ENCODE results near the gene BBIP1.

The BBIP1 gene

DNA sequence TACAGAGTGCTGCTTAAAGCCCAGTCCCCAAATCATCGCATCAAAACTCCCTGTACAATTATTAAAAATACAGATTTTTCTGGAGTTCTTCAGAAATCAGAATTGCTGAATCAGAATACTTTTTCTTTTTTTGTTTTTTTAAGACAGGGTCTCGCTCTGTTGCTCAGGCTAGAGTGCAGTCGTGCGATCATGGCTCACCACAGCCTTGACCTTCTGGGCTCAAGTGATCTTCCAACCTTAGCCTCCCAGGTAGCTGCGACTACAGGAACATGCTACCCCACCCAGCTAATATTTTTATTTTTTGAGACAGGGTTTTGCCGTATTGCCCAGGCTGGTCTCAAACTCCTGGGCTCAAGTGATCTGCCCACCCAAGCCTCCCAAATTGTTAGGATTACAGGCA, 3.9 kb downstream of the BBIP1 start:
- Mint-ChIP-seq H3K4me1 (peaks cover 17% of the 10 kb centered on the region), H3K27ac (no peak overlapping the region), H3K36me3 (peaks cover 6% of the 10 kb centered on the region)

DNA sequence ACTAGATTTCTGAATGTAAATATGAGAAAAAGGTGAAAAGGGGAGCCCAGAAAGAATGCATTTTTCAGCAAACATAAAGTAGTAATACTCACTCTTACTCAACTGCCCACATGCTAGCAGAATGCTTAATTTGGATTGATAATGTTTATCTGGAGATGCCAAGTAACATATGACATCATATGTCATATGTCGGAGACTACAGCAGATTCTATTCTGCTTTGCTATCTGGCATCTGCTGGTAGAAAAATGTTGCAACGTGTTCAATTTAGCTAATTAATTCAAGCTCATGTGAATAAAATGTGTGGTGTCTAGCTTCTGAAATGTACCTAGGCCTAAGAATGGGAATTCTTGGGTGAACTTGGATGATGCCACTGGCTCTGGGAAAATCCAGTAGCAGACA, 4.5 kb downstream of the BBIP1 start:
- H3K4me1 Mint-ChIP-seq: peaks cover 17% of the 10 kb centered on the region
- ATAC-seq (ENCODE audit: low read depth) (no peak), DNase-seq (ENCODE audit: low spot score in 2 of 2) (no peak)
- peaks cover 6% of the 10 kb centered on the region for H3K36me3 Mint-ChIP-seq
- no peak overlapping the region for H3K4me3 Mint-ChIP-seq
- no peak overlapping the region for H3K27ac Mint-ChIP-seq
- no peaks in the 10 kb centered on the region for H3K27me3 Mint-ChIP-seq
- H3K9me3 Mint-ChIP-seq: no peaks in the 10 kb centered on the region

More for the DNA sequence above, 3.9 kb downstream of the BBIP1 start:
- no peaks in the 10 kb centered on the region for H3K9me3 Mint-ChIP-seq
- H3K4me3 Mint-ChIP-seq: no peak overlapping the region
- no peaks in the 10 kb centered on the region for H3K27me3 Mint-ChIP-seq
- ATAC-seq (ENCODE audit: low read depth) (no peak), DNase-seq (ENCODE audit: low spot score in 2 of 2) (no peak)

DNA sequence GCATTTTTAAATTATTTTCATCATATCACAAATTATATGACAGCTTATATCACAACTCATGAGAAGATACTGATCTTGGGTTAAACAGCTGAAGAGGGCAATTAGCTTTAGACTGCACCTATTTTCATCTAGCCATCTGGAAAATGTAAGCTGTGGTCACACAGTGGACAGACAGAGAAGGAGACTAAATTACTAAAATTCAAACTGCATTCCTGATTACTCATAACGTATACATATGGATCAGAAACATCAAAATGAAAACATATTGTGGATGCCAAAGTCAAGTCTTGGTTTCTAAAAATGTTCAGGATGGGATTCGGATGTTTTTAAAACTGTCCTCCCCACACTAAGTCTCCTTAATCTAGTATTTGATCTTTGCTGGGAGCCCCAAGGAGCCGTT, 6.6 kb downstream of the BBIP1 start:
- H3K4me1 Mint-ChIP-seq: peaks cover 12% of the 10 kb centered on the region
- no peak overlapping the region for H3K27ac Mint-ChIP-seq
- H3K36me3 Mint-ChIP-seq: peaks cover 6% of the 10 kb centered on the region
- H3K4me3 Mint-ChIP-seq: no peak overlapping the region
- no peaks in the 10 kb centered on the region for H3K9me3 Mint-ChIP-seq
- ATAC-seq (ENCODE audit: low read depth) (no peak), DNase-seq (ENCODE audit: low spot score in 2 of 2) (no peak)
- H3K27me3 Mint-ChIP-seq: no peaks in the 10 kb centered on the region

DNA sequence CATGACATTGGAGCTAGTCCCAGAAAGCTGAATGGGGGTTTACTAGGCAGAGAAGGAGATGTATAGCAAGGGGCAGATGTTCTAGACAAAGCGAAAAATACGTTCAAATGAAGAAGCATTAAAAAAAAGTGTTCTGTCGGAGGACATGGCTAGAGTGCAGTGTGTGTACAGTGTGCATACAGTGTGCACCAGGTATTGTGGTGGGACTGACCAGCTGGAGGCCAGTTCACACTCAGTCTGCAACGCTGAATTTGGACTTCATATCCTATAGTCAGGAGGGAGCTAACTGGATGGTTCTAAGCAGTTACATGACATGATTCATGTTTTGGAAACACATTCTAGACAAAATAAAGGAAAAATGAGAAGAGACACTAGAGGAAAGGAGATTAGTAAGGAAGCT, 8.8 kb downstream of the BBIP1 start:
- no peak for DNase-seq (ENCODE audit: low spot score in 2 of 2)
- ATAC-seq (ENCODE audit: low read depth): no peak
- no peaks in the 10 kb centered on the region for H3K9me3 Mint-ChIP-seq
- no peak overlapping the region for H3K27ac Mint-ChIP-seq
- H3K4me1 Mint-ChIP-seq: peaks cover 8% of the 10 kb centered on the region
- H3K4me3 Mint-ChIP-seq: no peak overlapping the region
- peaks cover 6% of the 10 kb centered on the region for H3K36me3 Mint-ChIP-seq
- no peaks in the 10 kb centered on the region for H3K27me3 Mint-ChIP-seq

DNA sequence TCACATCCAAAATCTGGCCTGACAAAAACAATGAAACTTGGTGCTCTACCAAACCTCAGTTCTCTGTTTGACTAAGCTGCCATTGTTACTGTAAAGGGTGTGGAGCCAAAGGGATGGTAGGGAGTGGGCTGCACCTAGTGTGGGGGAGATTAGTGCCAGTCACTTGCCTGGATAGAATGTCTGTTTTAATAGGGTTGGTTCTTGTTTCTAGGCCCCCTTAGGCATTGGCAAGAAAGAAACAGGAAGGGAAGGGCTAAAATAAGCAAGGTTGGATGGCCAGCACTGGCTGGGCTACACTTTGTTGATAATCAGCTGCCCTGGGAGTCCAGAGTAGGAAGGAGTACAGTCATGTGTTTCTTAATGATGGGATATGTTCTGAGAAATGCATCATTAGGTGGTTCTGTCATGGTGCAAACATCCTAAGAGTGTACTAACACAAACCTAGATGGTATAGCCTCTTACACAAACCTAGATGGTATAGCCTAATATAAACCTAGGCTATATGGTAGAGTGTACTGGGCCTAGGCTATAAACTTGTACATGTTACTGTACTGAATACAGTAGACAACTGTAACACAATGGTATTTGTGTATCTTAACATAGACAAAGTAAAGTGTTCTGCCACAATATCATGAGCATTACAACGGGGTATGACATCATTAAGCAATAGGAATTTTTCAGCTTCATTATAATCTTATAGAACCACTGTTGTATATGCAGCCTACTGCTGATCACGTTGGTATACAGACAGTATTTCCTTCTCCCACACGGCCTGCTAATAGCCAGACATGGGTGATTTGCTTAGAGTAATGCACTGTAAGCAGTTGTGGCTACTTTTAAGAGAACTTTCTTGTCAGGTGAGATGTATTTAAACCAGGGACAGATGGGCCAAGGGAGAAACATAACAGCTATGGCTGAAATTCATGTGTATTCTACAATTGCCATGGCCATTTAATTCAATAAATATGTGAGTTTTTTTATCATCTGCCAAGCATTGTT, 15.4 kb downstream of the BBIP1 start:
- Mint-ChIP-seq H3K4me3 (no peak overlapping the region), H3K36me3 (peaks cover 8% of the 10 kb centered on the region), H3K9me3 (no peaks in the 10 kb centered on the region), H3K4me1 (peaks cover 13% of the 10 kb centered on the region), H3K27ac (peak overlapping the region; percentile 40), H3K27me3 (no peaks in the 10 kb centered on the region)
- ATAC-seq (ENCODE audit: low read depth): no peak
- DNase-seq (ENCODE audit: low spot score in 2 of 2): no peak

DNA sequence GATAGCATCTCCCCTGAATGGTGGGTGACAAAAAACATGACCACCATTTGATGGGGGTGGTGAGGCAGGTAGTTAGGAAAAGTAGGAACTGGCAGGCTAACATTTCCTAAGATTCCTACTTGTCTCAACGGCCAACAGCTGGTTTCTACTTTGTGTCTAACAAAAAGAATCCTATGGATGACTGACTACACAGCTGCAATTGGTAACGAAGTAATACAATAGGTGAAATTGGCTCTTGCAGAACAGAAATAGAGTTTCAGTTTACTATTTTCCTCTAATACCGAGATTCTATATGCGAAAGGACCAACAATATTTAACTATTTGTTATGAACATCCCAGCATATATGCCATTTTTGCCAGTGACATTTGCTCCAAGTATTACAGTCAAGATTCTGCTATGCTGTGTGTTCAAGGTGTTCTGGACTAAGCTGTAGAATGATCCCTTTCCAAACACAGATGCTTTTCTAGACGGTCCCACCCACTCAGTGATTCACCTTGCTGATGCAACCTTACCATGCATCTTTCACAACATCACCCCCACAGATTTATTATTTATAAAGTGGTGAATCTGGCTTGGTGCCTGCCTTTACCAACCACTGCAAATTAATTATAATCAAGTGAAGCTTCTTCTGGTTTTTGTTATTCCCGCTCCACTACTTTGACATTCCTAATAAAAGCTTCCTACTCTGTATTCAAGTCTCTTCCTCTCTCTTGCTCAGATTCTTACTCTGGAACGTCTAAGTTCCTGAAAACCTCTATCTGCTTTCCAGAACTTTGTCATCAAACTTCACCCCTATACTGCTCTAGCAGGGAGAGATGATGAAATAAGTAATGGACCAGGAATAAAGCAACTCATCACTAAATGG, 16.8 kb downstream of the BBIP1 start:
- DNase-seq (ENCODE audit: low spot score in 2 of 2): no peak
- peaks cover 12% of the 10 kb centered on the region for H3K4me1 Mint-ChIP-seq
- ATAC-seq (ENCODE audit: low read depth): no peak
- no peaks in the 10 kb centered on the region for H3K27me3 Mint-ChIP-seq
- H3K27ac Mint-ChIP-seq: peak overlapping the region; percentile 40
- H3K36me3 Mint-ChIP-seq: peaks cover 8% of the 10 kb centered on the region
- H3K4me3 Mint-ChIP-seq: no peak overlapping the region
- no peaks in the 10 kb centered on the region for H3K9me3 Mint-ChIP-seq

DNA sequence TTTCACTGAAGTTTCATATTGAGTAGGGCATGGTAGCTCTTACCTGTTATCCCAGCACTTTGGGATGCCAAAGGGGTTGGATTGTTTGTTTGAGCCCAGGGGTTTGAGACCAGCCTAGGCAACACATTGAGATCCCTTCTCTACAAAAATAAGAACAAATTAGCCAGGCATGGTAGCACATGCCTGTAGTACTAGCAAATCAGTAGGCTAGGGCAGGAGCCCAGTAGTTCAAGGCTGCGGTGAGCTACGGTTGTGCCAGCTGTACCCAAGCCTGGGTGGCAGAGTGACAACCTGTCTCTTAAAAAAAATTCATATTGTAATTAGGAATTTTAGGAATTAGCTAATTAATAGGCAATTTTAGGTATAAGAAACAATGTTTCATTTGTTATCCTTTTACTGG, 18.0 kb downstream of the BBIP1 start:
- no peak overlapping the region for H3K4me3 Mint-ChIP-seq
- no peak overlapping the region for H3K27ac Mint-ChIP-seq
- ATAC-seq (ENCODE audit: low read depth) (no peak), DNase-seq (ENCODE audit: low spot score in 2 of 2) (no peak)
- H3K27me3 Mint-ChIP-seq: no peaks in the 10 kb centered on the region
- H3K36me3 Mint-ChIP-seq: peaks cover 16% of the 10 kb centered on the region
- peaks cover 18% of the 10 kb centered on the region for H3K4me1 Mint-ChIP-seq
- no peaks in the 10 kb centered on the region for H3K9me3 Mint-ChIP-seq

DNA sequence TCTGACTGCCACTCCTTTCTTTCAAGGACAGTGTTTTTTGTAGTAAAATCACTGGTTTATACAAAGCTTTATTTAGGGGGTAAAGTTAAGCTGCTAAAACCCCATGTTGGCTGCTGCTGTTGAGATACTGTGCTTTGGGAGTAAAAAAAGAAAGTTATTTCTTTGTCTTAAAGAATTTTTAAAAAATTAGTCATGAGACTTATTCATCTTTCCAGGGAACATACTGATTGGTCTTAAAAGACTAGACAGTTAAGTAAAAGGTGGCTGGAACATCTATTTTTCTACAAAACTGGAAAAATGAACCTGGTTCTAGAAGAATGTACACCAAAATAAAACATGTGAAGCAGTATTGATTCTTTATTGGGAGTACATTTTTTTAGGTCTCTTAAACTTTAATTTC, 20.6 kb downstream of the BBIP1 start:
- H3K4me1 Mint-ChIP-seq: peaks cover 25% of the 10 kb centered on the region
- H3K4me3 Mint-ChIP-seq: no peak overlapping the region
- no peak overlapping the region for H3K27ac Mint-ChIP-seq
- H3K27me3 Mint-ChIP-seq: no peaks in the 10 kb centered on the region
- DNase-seq (ENCODE audit: low spot score in 2 of 2) (no peak), ATAC-seq (ENCODE audit: low read depth) (no peak)
- peaks cover 24% of the 10 kb centered on the region for H3K36me3 Mint-ChIP-seq
- H3K9me3 Mint-ChIP-seq: no peaks in the 10 kb centered on the region

DNA sequence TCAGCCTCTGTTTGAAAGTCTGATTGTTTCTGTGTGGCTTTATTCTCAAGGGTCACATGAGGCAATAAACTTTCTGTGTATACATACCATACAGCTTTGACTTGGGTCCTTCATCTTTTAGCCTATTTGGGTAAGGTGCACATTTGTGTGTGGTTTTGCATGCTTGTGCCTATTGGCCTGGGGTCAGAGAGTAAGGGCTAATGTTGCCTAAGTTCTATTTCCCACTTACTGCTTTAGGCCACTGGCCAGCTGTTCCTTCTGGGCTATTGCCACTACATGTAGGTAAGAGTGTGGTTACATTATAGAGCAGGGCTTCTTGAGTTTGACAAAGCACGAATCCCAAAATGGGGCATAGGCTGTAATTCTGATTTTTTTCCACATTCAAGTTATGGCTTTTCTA, 21.8 kb downstream of the BBIP1 start:
- Mint-ChIP-seq H3K27ac (no peak overlapping the region), H3K9me3 (no peaks in the 10 kb centered on the region), H3K4me1 (peaks cover 22% of the 10 kb centered on the region), H3K36me3 (peaks cover 22% of the 10 kb centered on the region), H3K4me3 (no peak overlapping the region), H3K27me3 (no peaks in the 10 kb centered on the region)
- DNase-seq (ENCODE audit: low spot score in 2 of 2) (no peak), ATAC-seq (ENCODE audit: low read depth) (no peak)

DNA sequence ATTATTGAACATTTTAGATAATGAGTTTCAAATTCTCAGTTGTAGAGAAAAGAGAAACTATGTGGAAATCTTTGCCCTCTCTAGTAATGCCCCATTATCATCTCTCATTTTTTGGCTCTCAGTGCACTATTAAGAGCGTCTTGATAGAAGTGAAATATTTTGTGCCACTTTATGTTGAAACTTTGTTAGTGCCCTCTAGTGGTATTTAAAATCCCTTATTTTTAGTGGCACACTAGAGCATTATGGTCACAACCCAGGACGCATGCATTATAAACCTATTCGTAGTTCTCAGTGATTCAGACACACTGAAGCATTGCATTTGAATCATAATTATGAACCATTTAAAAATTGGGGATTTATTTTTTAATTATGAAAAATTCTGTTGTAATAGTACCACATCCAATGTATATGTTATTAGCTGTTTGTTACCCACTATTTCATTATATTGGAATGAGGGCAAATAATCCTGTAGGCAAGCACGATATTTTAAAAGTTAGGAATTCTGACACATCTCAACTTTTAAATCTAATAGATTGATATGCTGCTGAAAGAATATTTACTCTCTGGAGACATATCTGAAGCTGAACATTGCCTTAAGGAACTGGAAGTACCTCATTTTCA, 25.3 kb downstream of the BBIP1 start:
- Mint-ChIP-seq H3K4me3 (no peak overlapping the region), H3K27me3 (no peaks in the 10 kb centered on the region), H3K36me3 (peaks cover 31% of the 10 kb centered on the region), H3K4me1 (peaks cover 19% of the 10 kb centered on the region), H3K9me3 (no peaks in the 10 kb centered on the region), H3K27ac (peak overlapping the region; percentile 66)
- peak; percentile 95 for ATAC-seq (ENCODE audit: low read depth)
- peak in 1 of 2 donors; percentile 55 for DNase-seq (ENCODE audit: low spot score in 2 of 2)

DNA sequence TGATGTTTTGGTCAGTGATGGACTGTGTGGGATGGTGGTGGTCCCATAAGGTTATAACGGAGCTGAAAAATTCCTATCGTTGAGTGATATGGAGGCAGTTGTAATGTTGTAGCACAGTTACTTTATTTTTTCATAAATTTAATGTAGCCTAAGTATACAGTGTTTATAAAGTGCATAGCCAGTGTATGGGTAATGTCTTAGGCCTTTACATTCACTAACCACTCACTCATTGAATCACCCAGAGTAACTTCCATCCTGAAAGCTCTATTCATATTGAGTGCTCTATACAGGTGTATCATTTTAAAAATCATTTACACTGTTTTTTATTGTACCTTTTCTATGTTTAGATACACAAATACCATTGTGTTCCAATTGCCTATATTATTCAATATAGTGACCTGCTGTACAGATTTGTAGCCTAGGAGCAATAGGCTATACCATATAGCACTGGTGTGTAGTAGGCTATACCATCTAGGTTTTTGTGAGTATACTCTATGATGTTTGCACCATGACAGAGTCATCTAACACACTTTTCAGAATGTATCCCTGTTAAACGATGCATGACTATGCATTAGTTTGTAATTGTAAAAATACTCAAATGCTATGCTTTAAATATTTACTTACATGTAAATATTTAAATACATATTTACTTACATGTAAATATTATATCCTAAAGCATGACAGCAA, 26.2 kb downstream of the BBIP1 start:
- no peaks in the 10 kb centered on the region for H3K27me3 Mint-ChIP-seq
- H3K36me3 Mint-ChIP-seq: peaks cover 31% of the 10 kb centered on the region
- no peaks in the 10 kb centered on the region for H3K9me3 Mint-ChIP-seq
- DNase-seq (ENCODE audit: low spot score in 2 of 2): no peak
- no peak for ATAC-seq (ENCODE audit: low read depth)
- H3K4me3 Mint-ChIP-seq: no peak overlapping the region
- peaks cover 19% of the 10 kb centered on the region for H3K4me1 Mint-ChIP-seq
- peak overlapping the region; percentile 20 for H3K27ac Mint-ChIP-seq

DNA sequence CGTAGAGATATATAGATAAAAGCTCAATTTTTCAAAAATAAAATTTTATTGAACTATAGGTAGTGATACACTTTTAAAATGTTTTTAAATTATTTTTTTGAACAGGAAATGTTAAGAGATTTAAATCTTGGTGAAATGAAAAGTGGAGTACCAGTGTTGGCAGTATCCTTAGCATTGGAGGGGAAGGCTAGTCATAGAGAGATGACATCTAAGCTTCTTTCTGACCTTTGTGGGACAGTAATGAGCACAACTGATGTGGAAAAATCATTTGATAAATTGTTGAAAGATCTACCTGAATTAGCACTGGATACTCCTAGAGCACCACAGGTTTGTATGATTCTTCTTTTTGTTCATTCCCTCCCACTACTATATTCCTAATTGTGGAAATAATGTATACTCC, 31.4 kb downstream of the BBIP1 start:
- H3K4me3 Mint-ChIP-seq: no peak overlapping the region
- H3K27ac Mint-ChIP-seq: peak overlapping the region; percentile 47
- no peaks in the 10 kb centered on the region for H3K27me3 Mint-ChIP-seq
- ATAC-seq (ENCODE audit: low read depth) (no peak), DNase-seq (ENCODE audit: low spot score in 2 of 2) (no peak)
- H3K36me3 Mint-ChIP-seq: peaks cover 28% of the 10 kb centered on the region
- H3K4me1 Mint-ChIP-seq: peaks cover 13% of the 10 kb centered on the region
- no peaks in the 10 kb centered on the region for H3K9me3 Mint-ChIP-seq

DNA sequence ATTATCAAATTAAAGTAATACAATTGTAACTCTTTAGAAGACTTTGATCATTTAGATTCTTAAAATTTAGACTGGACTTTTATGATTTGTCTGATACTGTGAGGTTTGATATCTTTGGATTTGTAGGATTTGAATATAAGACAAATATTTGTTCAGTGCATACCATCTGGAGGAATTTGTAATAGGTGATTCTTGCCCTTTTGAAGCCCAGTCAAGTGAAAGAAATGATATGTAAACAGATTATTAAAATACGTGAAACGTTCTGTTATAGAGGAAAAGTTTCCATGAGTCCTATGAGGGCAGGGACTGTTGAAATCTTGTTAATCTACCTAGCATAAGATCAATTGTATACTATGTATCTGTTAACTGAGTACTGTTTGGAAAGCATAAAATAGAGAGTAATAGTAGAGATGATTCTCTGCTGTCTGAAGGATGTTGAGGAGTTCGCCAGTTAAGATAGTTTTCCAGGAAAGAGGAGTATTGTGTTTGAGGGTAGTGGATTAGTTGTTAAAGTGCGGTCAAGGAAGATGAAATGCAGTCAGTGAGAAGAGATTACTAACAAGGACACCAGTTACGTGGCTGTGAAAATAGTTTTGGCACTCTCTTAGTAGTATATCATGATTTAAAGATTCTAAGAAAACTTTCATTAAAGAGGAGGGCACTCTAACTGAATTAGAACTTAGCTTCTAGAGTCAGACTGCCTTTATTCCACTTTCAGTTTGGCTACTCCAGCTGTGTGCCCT, 32.9 kb downstream of the BBIP1 start:
- no peak for ATAC-seq (ENCODE audit: low read depth)
- Mint-ChIP-seq H3K4me1 (peaks cover 19% of the 10 kb centered on the region), H3K9me3 (no peaks in the 10 kb centered on the region), H3K27ac (peak overlapping the region; percentile 75), H3K4me3 (no peak overlapping the region), H3K27me3 (no peaks in the 10 kb centered on the region), H3K36me3 (peaks cover 32% of the 10 kb centered on the region)
- DNase-seq (ENCODE audit: low spot score in 2 of 2): no peak

All from memory B cell (primary cell).